ENCODE results near the gene LGALS12. TPM values are rescaled to one million over a fixed set of nuclear protein-coding genes. Genes with fewer than 3 reads are reported as not detected.

The LGALS12 gene
- 1 to 10 TPM in 1 of 3 donors, under 1 TPM in 2; 0.23 to 1.8 (median 0.38) TPM for total RNA-seq
- total RNA-seq (2013) = 4.8 TPM

DNA sequence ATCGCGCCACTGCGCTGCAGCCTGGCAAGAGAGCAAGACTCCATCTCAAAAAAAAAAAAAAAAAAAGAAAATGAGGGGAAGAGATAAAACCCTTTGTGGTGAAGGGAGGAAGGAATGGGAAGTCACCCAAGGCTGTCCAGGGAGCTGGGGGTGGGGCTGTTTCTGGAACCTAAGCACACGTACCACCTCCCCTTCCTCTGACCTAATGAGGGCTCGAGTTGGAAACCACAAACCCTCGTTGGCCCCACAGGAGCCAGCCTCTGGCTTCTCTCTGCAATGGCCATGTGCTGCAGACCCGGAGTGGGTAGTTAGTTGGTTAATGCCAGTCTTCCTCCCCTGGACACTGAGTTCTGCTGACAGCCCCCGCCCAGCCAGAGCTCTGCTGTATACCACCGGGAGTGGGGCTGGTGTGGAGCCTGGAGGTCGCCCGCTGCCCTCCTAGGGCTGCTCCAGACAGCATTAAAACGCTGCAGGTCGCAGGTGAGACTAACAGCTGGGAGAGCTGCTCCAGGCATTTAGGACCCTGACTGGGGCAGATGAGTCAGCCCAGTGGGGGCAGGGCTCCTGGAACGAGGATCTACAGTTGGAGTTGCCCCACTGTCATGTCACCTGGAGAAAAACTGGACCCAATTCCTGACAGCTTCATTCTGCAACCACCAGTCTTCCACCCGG, at the start of gene LGALS12:
LGALS12 (plus strand) TSS at position 228 of the 672 bp plus-strand sequence; CDS start at position 603, 375 bp downstream.
- Histone ChIP-seq H3K27ac (ENCODE audit: low read length) (no peak within 1 kb of the TSS), H3K36me3 (ENCODE audit: control insufficient read depth, insufficient read depth, low read length) (no peaks in the 10 kb centered on the region), H3K27me3 (ENCODE audit: control insufficient read depth, insufficient read depth, low read length) (no peaks in the 10 kb centered on the region), H3K4me3 (ENCODE audit: low read length) (no peak within 1 kb of the TSS), H3K4me1 (ENCODE audit: control insufficient read depth, insufficient read depth, low read length) (peaks cover 23% of the 10 kb centered on the region), H3K9me3 (ENCODE audit: control insufficient read depth, insufficient read depth, low read length) (no peaks in the 10 kb centered on the region)
- no peak for TF ChIP-seq CTCF (IDR thresholded peaks at IDR 0.05)
- Mint-ChIP-seq H3K36me3 (no peaks in the 10 kb centered on the region), H3K27ac (peak within 1 kb of the TSS in 1 of 2 donors; percentile 47), H3K4me1 (peaks cover 0 to 34% of the 10 kb centered on the region in 2 donors), H3K9me3 (no peaks in the 10 kb centered on the region), H3K27me3 (ENCODE audit: low read depth in 2 of 2) (peaks cover 0 to 2% of the 10 kb centered on the region in 2 donors), H3K4me3 (peak within 1 kb of the TSS; percentile 40)
- 20% methylated on average over 13 of the region's 15 CpGs for WGBS (ENCODE audit: insufficient coverage)
- intact Hi-C loops (cut with micrococcal nuclease) = no loop called here
- ATAC-seq (peak; percentile 44 to 58 (median 56)), DNase-seq (no peak)

DNA sequence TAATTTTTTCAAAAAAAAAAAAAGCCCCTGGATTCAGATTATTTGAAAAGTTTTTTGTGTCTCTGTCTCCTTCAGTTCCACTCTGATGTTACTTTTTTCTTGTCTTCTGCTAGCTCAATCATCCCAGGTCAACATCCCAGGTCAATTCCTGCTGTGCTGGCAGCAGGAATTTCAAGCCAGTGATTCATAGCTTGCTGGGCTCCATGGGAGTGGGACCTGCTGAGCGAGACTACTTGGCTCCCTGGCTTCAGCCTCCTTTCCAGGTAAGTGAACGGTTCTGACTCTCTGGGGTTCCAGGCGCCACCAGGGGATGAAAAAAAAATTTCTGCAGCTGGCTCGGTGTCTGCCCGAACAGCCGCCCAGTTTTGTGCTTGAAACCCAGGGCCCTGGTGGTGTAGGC, 46.3 kb upstream of the LGALS12 start:
- no peak overlapping the region for H3K27ac ChIP-seq (ENCODE audit: low read length)
- no peak overlapping the region for H3K27ac Mint-ChIP-seq
- 85% methylated on average over 6 of the region's 6 CpGs for WGBS (ENCODE audit: insufficient coverage)
- H3K4me1 ChIP-seq (ENCODE audit: control insufficient read depth, insufficient read depth, low read length) = no peaks in the 10 kb centered on the region
- H3K27me3 Mint-ChIP-seq (ENCODE audit: low read depth in 2 of 2) = peaks cover 0 to 13% of the 10 kb centered on the region in 2 donors
- no peaks in the 10 kb centered on the region for H3K27me3 ChIP-seq (ENCODE audit: control insufficient read depth, insufficient read depth, low read length)
- H3K36me3 Mint-ChIP-seq = no peaks in the 10 kb centered on the region
- no peaks in the 10 kb centered on the region for H3K4me1 Mint-ChIP-seq
- H3K4me3 ChIP-seq (ENCODE audit: low read length) = no peak overlapping the region
- ATAC-seq = no peak
- no peak for DNase-seq
- H3K4me3 Mint-ChIP-seq = no peak overlapping the region
- no peaks in the 10 kb centered on the region for H3K36me3 ChIP-seq (ENCODE audit: control insufficient read depth, insufficient read depth, low read length)
- intact Hi-C loops (cut with micrococcal nuclease) = loop anchor here (10.0 kb wide), 1 partner anchor 55 kb away; no protein-coding TSS in a partner anchor
- TF ChIP-seq CTCF (IDR thresholded peaks at IDR 0.05) = no peak
- no peaks in the 10 kb centered on the region for H3K9me3 ChIP-seq (ENCODE audit: control insufficient read depth, insufficient read depth, low read length)
- no peaks in the 10 kb centered on the region for H3K9me3 Mint-ChIP-seq

DNA sequence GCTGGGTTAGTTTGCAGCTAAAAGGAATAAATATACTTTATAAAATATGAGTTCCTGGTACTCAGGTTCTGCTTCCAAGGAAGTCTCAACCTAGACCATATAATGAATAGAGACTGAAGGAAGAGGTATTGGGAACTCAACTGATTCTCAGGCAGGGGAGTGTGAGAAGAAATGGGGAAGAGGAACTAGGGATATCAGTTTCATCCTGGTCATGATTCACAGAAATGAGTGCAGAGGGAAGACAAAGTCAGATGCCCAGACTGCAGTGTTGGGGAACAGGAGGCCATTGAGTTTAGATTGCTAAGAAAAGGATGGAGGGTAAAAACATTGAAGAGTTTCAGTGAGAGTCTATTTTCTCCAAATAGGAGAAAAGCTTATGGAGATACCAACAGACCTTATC, 43.7 kb upstream of the LGALS12 start:
- H3K27ac ChIP-seq (ENCODE audit: low read length) = no peak overlapping the region
- Mint-ChIP-seq H3K27me3 (ENCODE audit: low read depth in 2 of 2) (peaks cover 1 to 24% of the 10 kb centered on the region in 2 donors), H3K4me3 (no peak overlapping the region), H3K9me3 (no peaks in the 10 kb centered on the region), H3K27ac (no peak overlapping the region), H3K4me1 (no peaks in the 10 kb centered on the region), H3K36me3 (no peaks in the 10 kb centered on the region)
- no peaks in the 10 kb centered on the region for H3K9me3 ChIP-seq (ENCODE audit: control insufficient read depth, insufficient read depth, low read length)
- H3K36me3 ChIP-seq (ENCODE audit: control insufficient read depth, insufficient read depth, low read length) = no peaks in the 10 kb centered on the region
- no peak overlapping the region for H3K4me3 ChIP-seq (ENCODE audit: low read length)
- TF ChIP-seq CTCF (IDR thresholded peaks at IDR 0.05) = no peak
- H3K27me3 ChIP-seq (ENCODE audit: control insufficient read depth, insufficient read depth, low read length) = no peaks in the 10 kb centered on the region
- H3K4me1 ChIP-seq (ENCODE audit: control insufficient read depth, insufficient read depth, low read length) = no peaks in the 10 kb centered on the region
- intact Hi-C loops (cut with micrococcal nuclease) = no loop called here
- DNase-seq = no peak
- no peak for ATAC-seq

DNA sequence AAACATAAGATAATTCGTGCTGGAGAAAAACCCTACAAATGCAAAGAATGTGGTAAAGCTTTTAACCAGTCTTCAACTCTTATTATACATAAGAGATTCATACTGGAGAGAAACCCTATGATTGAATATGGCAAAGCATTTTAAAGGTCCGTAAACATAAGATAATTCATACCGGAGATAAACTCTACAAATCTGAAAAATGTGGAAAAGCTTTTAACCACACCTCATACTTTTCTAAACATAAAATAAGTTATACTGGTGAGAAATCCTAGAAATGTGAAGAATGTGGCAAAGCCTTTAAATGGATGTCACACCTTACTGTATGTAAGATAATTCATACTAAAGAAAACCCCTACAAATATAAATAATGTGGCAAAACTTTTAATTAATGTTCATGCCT, 35.6 kb upstream of the LGALS12 start:
- H3K9me3 ChIP-seq (ENCODE audit: control insufficient read depth, insufficient read depth, low read length) = no peaks in the 10 kb centered on the region
- H3K4me1 Mint-ChIP-seq = no peaks in the 10 kb centered on the region
- no peak overlapping the region for H3K4me3 Mint-ChIP-seq
- H3K27me3 Mint-ChIP-seq (ENCODE audit: low read depth in 2 of 2) = peaks cover 10 to 17% of the 10 kb centered on the region in 2 donors
- no peaks in the 10 kb centered on the region for H3K36me3 Mint-ChIP-seq
- H3K36me3 ChIP-seq (ENCODE audit: control insufficient read depth, insufficient read depth, low read length) = no peaks in the 10 kb centered on the region
- ATAC-seq (no peak), DNase-seq (no peak)
- peaks cover 0 to 3% of the 10 kb centered on the region in 2 donors for H3K9me3 Mint-ChIP-seq
- peaks cover 2% of the 10 kb centered on the region for H3K27me3 ChIP-seq (ENCODE audit: control insufficient read depth, insufficient read depth, low read length)
- no CpG with 5 or more reads among the region's 3 CpGs for WGBS (ENCODE audit: insufficient coverage)
- H3K27ac Mint-ChIP-seq = no peak overlapping the region
- H3K4me1 ChIP-seq (ENCODE audit: control insufficient read depth, insufficient read depth, low read length) = no peaks in the 10 kb centered on the region
- H3K4me3 ChIP-seq (ENCODE audit: low read length) = no peak overlapping the region
- no peak overlapping the region for H3K27ac ChIP-seq (ENCODE audit: low read length)
- intact Hi-C loops (cut with micrococcal nuclease) = no loop called here
- no peak for TF ChIP-seq CTCF (IDR thresholded peaks at IDR 0.05)

Data from natural killer cell (primary cell).